CD4-positive, alpha-beta T cell (primary cell): Measurements from ENCODE around the gene HEPHL1. TPM values are rescaled to one million over a fixed set of nuclear protein-coding genes. Genes with fewer than 3 reads are reported as not detected.
A peak's percentile ranks its signal among the peaks of the same experiment; 100 is the strongest.

Experiments
- ATAC-seq: fragments of 200-7000 bp; cut with Tn5 transposase; one replicate; pipeline ENCODE4 v1.10.0; 2022; ENCODE audit warnings: mild to moderate bottlenecking; ENCODE audit not compliant: poor library complexity
- CTCF ChIA-PET: fragments of 350-600 bp; sonication (Branson Sonifier 250); formaldehyde crosslinking; loops from one replicate; lab custom pipeline; 2021; ENCODE audit warnings: antibody characterized with exemption, inconsistent platforms; lab: Charles Lee
- POLR2A ChIA-PET: fragments of 350-600 bp; sonication (Branson Sonifier 250); formaldehyde crosslinking; loops from one replicate; lab custom pipeline; 2021; ENCODE audit warnings: antibody characterized with exemption, inconsistent platforms; lab: Charles Lee
- DNase-seq, 14 experiments: peaks; one replicate each; pipeline ENCODE4 v3.0.0-alpha.2; 2013 to 2020; ENCODE audit warnings: mixed read lengths in 2 of 14
- H3K27ac ChIP-seq, 2 donors: one replicate each; pipeline versions ENCODE4 v1.5.1 to v1.7.0; 2013; ENCODE audit warnings: low read length in 2 of 2, low read depth in 1 of 2, mild to moderate bottlenecking in 1 of 2
- H3K27me3 ChIP-seq, 2 experiments: 1 replicate in 1 of 2; 2 replicates in 1 of 2; pipeline versions ENCODE4 v1.6.1 to v1.7.0; 2013; ENCODE audit warnings: low read length in 2 of 2, control low read depth in 1 of 2, mild to moderate bottlenecking in 1 of 2, moderate library complexity in 1 of 2; ENCODE audit not compliant: insufficient read depth in 2 of 2, control insufficient read depth in 1 of 2
- H3K36me3 ChIP-seq: one replicate; pipeline ENCODE4 v1.6.1; 2013; ENCODE audit warnings: low read length, control low read depth; ENCODE audit not compliant: insufficient read depth
- H3K4me1 ChIP-seq: one replicate; pipeline ENCODE4 v1.6.1; 2013; ENCODE audit warnings: low read length, control low read depth; ENCODE audit not compliant: insufficient read depth
- H3K4me3 ChIP-seq: one replicate; pipeline ENCODE4 v1.5.1; 2013; ENCODE audit warnings: mild to moderate bottlenecking, low read length, moderate library complexity
- H3K9me3 ChIP-seq, 2 experiments: 1 replicate in 1 of 2; 2 replicates in 1 of 2; pipeline versions ENCODE4 v1.6.1 to v1.7.0; 2013; ENCODE audit warnings: low read length in 2 of 2, mild to moderate bottlenecking in 2 of 2, control low read depth in 1 of 2, moderate library complexity in 1 of 2; ENCODE audit not compliant: control insufficient read depth in 1 of 2, insufficient read depth in 1 of 2
- H3K27ac Mint-ChIP-seq: one replicate; pipeline ENCODE4 v1.8.0; 2020; ENCODE audit warnings: mixed read lengths
- H3K27me3 Mint-ChIP-seq: one replicate; pipeline ENCODE4 v1.8.0; 2021; ENCODE audit warnings: mixed read lengths
- H3K36me3 Mint-ChIP-seq: one replicate; pipeline ENCODE4 v1.8.0; 2021; ENCODE audit warnings: low read depth, mixed read lengths
- H3K4me1 Mint-ChIP-seq: one replicate; pipeline ENCODE4 v1.8.0; 2021; ENCODE audit warnings: low read depth, mixed read lengths
- H3K4me3 Mint-ChIP-seq: one replicate; pipeline ENCODE4 v1.8.0; 2020; ENCODE audit warnings: mild to moderate bottlenecking, mixed read lengths
- H3K9me3 Mint-ChIP-seq: one replicate; pipeline ENCODE4 v1.8.0; 2020; ENCODE audit warnings: mixed read lengths
- intact Hi-C, 2 experiments: fragments of 100-400 bp; cut with DNase I in 1 of 2; cut with micrococcal nuclease in 1 of 2; formaldehyde crosslinking; loops; one replicate each; pipeline versions ENCODE4 v1.15.1 to v1.9.0; 2023 to 2025; cut with DNase I, micrococcal nuclease
- total RNA-seq, 174 experiments: library from RNA in 2 of 174; stranded (reverse) in 2 of 174; gene quantifications; one replicate each; pipeline ENCODE4 v1.2.3 and lab custom pipeline; 2021 to 2026
- TF ChIP-seq, protein P1 (sequence below): fragments of 200-600 bp; IDR thresholded peaks from one replicate; pipeline ENCODE4 v1.8.0; 2022; ENCODE audit warnings: antibody characterized with exemption, mild to moderate bottlenecking

HEPHL1 gene
- total RNA-seq, 2 experiments from 2014 or later, result not detected

DNA sequence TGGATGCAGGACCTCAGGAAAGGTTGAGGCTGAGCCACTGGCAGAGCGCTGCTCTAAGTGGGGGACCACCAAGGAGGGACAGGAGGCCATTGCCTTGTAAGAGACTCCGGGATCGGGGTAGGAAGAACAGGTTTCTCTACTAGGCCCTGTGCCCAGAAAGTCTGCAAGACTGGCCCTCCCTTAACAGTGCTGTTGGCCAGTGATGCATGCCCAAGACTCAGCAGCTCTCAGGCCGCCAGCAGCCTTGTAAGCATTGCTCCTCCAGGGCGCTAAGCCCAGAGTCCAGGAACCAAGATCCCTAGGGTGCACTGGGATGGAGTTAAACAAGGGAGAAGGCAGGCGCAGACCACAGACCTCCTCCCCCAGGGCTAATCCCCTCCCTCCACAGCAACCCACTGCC is 68.2 kb downstream of the HEPHL1 start:
- TF ChIP-seq, protein P1, sequence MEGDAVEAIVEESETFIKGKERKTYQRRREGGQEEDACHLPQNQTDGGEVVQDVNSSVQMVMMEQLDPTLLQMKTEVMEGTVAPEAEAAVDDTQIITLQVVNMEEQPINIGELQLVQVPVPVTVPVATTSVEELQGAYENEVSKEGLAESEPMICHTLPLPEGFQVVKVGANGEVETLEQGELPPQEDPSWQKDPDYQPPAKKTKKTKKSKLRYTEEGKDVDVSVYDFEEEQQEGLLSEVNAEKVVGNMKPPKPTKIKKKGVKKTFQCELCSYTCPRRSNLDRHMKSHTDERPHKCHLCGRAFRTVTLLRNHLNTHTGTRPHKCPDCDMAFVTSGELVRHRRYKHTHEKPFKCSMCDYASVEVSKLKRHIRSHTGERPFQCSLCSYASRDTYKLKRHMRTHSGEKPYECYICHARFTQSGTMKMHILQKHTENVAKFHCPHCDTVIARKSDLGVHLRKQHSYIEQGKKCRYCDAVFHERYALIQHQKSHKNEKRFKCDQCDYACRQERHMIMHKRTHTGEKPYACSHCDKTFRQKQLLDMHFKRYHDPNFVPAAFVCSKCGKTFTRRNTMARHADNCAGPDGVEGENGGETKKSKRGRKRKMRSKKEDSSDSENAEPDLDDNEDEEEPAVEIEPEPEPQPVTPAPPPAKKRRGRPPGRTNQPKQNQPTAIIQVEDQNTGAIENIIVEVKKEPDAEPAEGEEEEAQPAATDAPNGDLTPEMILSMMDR, result no peak
- peaks cover 0 to 4% of the 10 kb centered on the region in 2 experiments for H3K27me3 ChIP-seq
- H3K36me3 Mint-ChIP-seq, result no peaks in the 10 kb centered on the region
- H3K4me1 ChIP-seq, result no peaks in the 10 kb centered on the region
- H3K36me3 ChIP-seq, result no peaks in the 10 kb centered on the region
- no peaks in the 10 kb centered on the region for H3K4me1 Mint-ChIP-seq
- H3K9me3 ChIP-seq, result peaks cover 0 to 4% of the 10 kb centered on the region in 2 experiments
- CTCF ChIA-PET, result no interaction called here
- no peak overlapping the region for H3K4me3 ChIP-seq
- intact Hi-C loops, result no loop called here
- no peak overlapping the region for H3K27ac Mint-ChIP-seq
- H3K9me3 Mint-ChIP-seq, result no peaks in the 10 kb centered on the region
- H3K27me3 Mint-ChIP-seq, result peaks cover 17% of the 10 kb centered on the region
- ATAC-seq, result no peak
- no peak overlapping the region for H3K27ac ChIP-seq
- H3K4me3 Mint-ChIP-seq, result no peak overlapping the region
- peak in 1 of 14 experiments; percentile 2 for DNase-seq
- POLR2A ChIA-PET, result no interaction called here

DNA sequence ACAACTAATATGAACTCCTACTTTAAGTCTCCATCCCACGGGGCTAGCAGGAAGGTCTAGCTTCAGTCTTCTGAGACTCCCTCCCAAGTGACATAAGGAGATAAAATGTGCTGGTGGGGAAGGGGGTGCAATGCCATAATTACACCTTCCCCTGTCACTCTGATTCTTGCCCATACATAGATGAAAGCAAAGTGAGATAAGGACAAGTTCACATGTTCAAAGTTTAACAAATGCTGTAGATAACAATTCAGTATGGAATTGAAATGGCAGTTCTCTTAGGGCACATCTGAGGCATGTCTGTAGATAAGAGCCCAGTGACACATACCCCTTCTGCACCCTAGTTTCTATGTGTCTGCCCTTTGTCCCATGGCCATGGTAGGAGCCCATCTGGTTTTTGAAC is 69.2 kb downstream of the HEPHL1 start:
- Mint-ChIP-seq H3K27ac (no peak overlapping the region), H3K27me3 (peaks cover 17% of the 10 kb centered on the region), H3K36me3 (no peaks in the 10 kb centered on the region), H3K9me3 (no peaks in the 10 kb centered on the region), H3K4me1 (no peaks in the 10 kb centered on the region), H3K4me3 (no peak overlapping the region)
- H3K27ac ChIP-seq, result no peak overlapping the region
- CTCF ChIA-PET, result no interaction called here
- ATAC-seq (no peak), DNase-seq (no peak)
- TF ChIP-seq, protein P1, result no peak
- H3K36me3 ChIP-seq, result no peaks in the 10 kb centered on the region
- intact Hi-C loops, result no loop called here
- H3K4me3 ChIP-seq, result no peak overlapping the region
- H3K4me1 ChIP-seq, result no peaks in the 10 kb centered on the region
- POLR2A ChIA-PET, result no interaction called here
- peaks cover 0 to 4% of the 10 kb centered on the region in 2 experiments for H3K9me3 ChIP-seq
- H3K27me3 ChIP-seq, result peaks cover 0 to 4% of the 10 kb centered on the region in 2 experiments

DNA sequence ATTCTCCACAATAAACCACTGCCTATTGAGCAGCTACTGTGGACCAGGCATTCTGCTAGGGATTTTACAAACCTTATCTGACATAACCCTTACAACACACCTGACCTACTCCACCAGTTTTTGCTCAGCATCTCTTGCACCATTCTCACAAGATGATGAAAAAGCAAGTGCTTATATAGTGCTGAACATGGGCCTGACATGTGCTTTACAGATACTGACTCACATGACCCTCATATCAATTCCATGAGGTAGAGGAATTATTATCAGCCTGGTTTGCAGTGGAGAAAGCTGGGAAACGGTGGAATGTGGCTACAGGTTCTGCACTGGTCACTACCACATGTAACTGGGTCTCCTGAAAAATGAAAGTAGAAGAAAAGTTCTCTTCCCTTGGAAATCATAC is 69.9 kb downstream of the HEPHL1 start:
- H3K4me3 ChIP-seq, result no peak overlapping the region
- Mint-ChIP-seq H3K36me3 (no peaks in the 10 kb centered on the region), H3K27me3 (peaks cover 15% of the 10 kb centered on the region), H3K4me3 (no peak overlapping the region), H3K27ac (no peak overlapping the region), H3K4me1 (no peaks in the 10 kb centered on the region), H3K9me3 (no peaks in the 10 kb centered on the region)
- ChIA-PET CTCF (no interaction called here), POLR2A (no interaction called here)
- intact Hi-C loops, result no loop called here
- peaks cover 0 to 4% of the 10 kb centered on the region in 2 experiments for H3K9me3 ChIP-seq
- no peaks in the 10 kb centered on the region for H3K36me3 ChIP-seq
- DNase-seq (no peak), ATAC-seq (no peak)
- H3K4me1 ChIP-seq, result no peaks in the 10 kb centered on the region
- H3K27me3 ChIP-seq, result peaks cover 0 to 4% of the 10 kb centered on the region in 2 experiments
- H3K27ac ChIP-seq, result no peak overlapping the region
- TF ChIP-seq, protein P1, result no peak
